H9 (cell line): ENCODE results near the gene DERA. TPM values are rescaled to one million over a fixed set of nuclear protein-coding genes. Genes with fewer than 3 reads are reported as not detected.

Source experiments
- DNase-seq: peaks from one replicate; pipeline ENCODE4 v3.0.0-alpha.2; 2017
- H2AFZ ChIP-seq: one replicate; pipeline ENCODE4 v1.6.1; 2013; ENCODE audit warnings: mild to moderate bottlenecking, low read length, control low read depth, moderate library complexity
- H2AK5ac ChIP-seq: 2 replicates; pipeline ENCODE4 v1.6.1; 2013; ENCODE audit warnings: low read length, control low read depth, mixed read lengths; ENCODE audit not compliant: insufficient read length
- H2BK120ac ChIP-seq: one replicate; pipeline ENCODE4 v1.6.1; 2013; ENCODE audit warnings: low read depth, mild to moderate bottlenecking, low read length, control low read depth, inconsistent platforms; ENCODE audit not compliant: poor library complexity, severe bottlenecking
- H2BK12ac ChIP-seq: 2 replicates; pipeline ENCODE4 v1.6.1; 2013; ENCODE audit warnings: low read length, control low read depth, mixed read lengths, low read depth; ENCODE audit not compliant: insufficient read length
- H2BK15ac ChIP-seq: 2 replicates; pipeline ENCODE4 v1.6.1; 2013; ENCODE audit warnings: low read depth, low read length, control low read depth
- H2BK20ac ChIP-seq: one replicate; pipeline ENCODE4 v1.6.1; 2013; ENCODE audit warnings: low read depth, mild to moderate bottlenecking, low read length, control low read depth, inconsistent platforms; ENCODE audit not compliant: poor library complexity, severe bottlenecking
- H2BK5ac ChIP-seq: 2 replicates; pipeline ENCODE4 v1.6.1; 2013; ENCODE audit warnings: low read length, control low read depth, mixed read lengths; ENCODE audit not compliant: insufficient read length
- H3K14ac ChIP-seq: 2 replicates; pipeline ENCODE4 v1.6.1; 2013; ENCODE audit warnings: low read length, control low read depth; ENCODE audit not compliant: insufficient read depth
- H3K18ac ChIP-seq: 2 replicates; pipeline ENCODE4 v1.6.1; 2013; ENCODE audit warnings: low read depth, mild to moderate bottlenecking, mixed read lengths, low read length, control low read depth; ENCODE audit not compliant: insufficient read length
- H3K23ac ChIP-seq: 2 replicates; pipeline ENCODE4 v1.6.1; 2013; ENCODE audit warnings: low read length, control low read depth, mixed read lengths, low read depth; ENCODE audit not compliant: insufficient read length
- H3K23me2 ChIP-seq: 2 replicates; pipeline ENCODE4 v1.6.1; 2013; ENCODE audit warnings: low read depth, mild to moderate bottlenecking, mixed read lengths, low read length, control low read depth; ENCODE audit not compliant: insufficient read length, poor library complexity, severe bottlenecking
- H3K27ac ChIP-seq: 2 replicates; pipeline ENCODE4 v1.5.1; 2013; ENCODE audit warnings: low read length, control low read depth, mixed read lengths, low read depth; ENCODE audit not compliant: insufficient read length
- H3K27me3 ChIP-seq: 2 replicates; pipeline ENCODE4 v1.6.1; 2013; ENCODE audit warnings: low read length, control low read depth, inconsistent platforms; ENCODE audit not compliant: insufficient read depth
- H3K4ac ChIP-seq: 2 replicates; pipeline ENCODE4 v1.6.1; 2013; ENCODE audit warnings: low read depth, mild to moderate bottlenecking, control low read depth, inconsistent platforms, low read length, moderate library complexity
- H3K4me1 ChIP-seq: 2 replicates; pipeline ENCODE4 v1.6.1; 2013; ENCODE audit warnings: low read length, control low read depth, inconsistent platforms; ENCODE audit not compliant: insufficient read depth
- H3K4me2 ChIP-seq: 2 replicates; pipeline ENCODE4 v1.6.1; 2013; ENCODE audit warnings: low read length, control low read depth, mixed read lengths; ENCODE audit not compliant: insufficient read length, insufficient read depth
- H3K56ac ChIP-seq: 2 replicates; pipeline ENCODE4 v1.6.1; 2013; ENCODE audit warnings: low read depth, mild to moderate bottlenecking, mixed read lengths, low read length, control low read depth; ENCODE audit not compliant: insufficient read length
- H3K79me1 ChIP-seq: 2 replicates; pipeline ENCODE4 v1.6.1; 2013; ENCODE audit warnings: low read depth, mild to moderate bottlenecking, moderate library complexity, low read length, control low read depth, inconsistent platforms; ENCODE audit not compliant: insufficient read depth, poor library complexity, severe bottlenecking
- H3K79me2 ChIP-seq: 2 replicates; pipeline ENCODE4 v1.6.1; 2013; ENCODE audit warnings: low read length, control low read depth, inconsistent platforms; ENCODE audit not compliant: insufficient read depth
- H3K9ac ChIP-seq: 2 replicates; pipeline ENCODE4 v1.6.1; 2013; ENCODE audit warnings: low read length, control low read depth, mixed read lengths; ENCODE audit not compliant: insufficient read length; ENCODE audit errors: extremely low read depth
- H3K9me3 ChIP-seq: one replicate; pipeline ENCODE4 v1.6.1; 2013; ENCODE audit warnings: low read depth, low read length, inconsistent platforms; ENCODE audit not compliant: control insufficient read depth
- H3T11ph ChIP-seq: one replicate; pipeline ENCODE4 v1.6.1; 2013; ENCODE audit warnings: mild to moderate bottlenecking, low read length, control low read depth, inconsistent platforms
- H4K20me1 ChIP-seq: one replicate; pipeline ENCODE4 v1.6.1; 2013; ENCODE audit not compliant: control insufficient read depth, insufficient read length, insufficient read depth
- H4K5ac ChIP-seq: 2 replicates; pipeline ENCODE4 v1.6.1; 2013; ENCODE audit warnings: low read depth, mild to moderate bottlenecking, mixed read lengths, low read length, control low read depth; ENCODE audit not compliant: insufficient read length
- H4K8ac ChIP-seq: replicated peaks from 2 replicates; pipeline ENCODE4 v1.6.1; 2013; ENCODE audit warnings: low read length, control low read depth, mixed read lengths, low read depth; ENCODE audit not compliant: insufficient read length
- H4K91ac ChIP-seq: 2 replicates; pipeline ENCODE4 v1.6.1; 2013; ENCODE audit warnings: low read depth, mild to moderate bottlenecking, moderate library complexity, mixed read lengths, low read length, control low read depth; ENCODE audit not compliant: insufficient read length
- H3K27ac Mint-ChIP-seq, 3 experiments: 2 replicates in 2 of 3; 3 replicates in 1 of 3; pipeline ENCODE4 v1.8.0; 2020 to 2021; ENCODE audit warnings: mixed read lengths in 3 of 3, mild to moderate bottlenecking in 1 of 3, moderate library complexity in 1 of 3
- H3K27me3 Mint-ChIP-seq: 2 replicates; pipeline ENCODE4 v1.8.0; 2021; ENCODE audit warnings: low read depth, mild to moderate bottlenecking, moderate library complexity, mixed read lengths
- H3K36me3 Mint-ChIP-seq, 3 experiments: 2 replicates in 2 of 3; 3 replicates in 1 of 3; pipeline ENCODE4 v1.8.0; 2020 to 2021; ENCODE audit warnings: low read depth in 3 of 3, mixed read lengths in 3 of 3; ENCODE audit not compliant: insufficient read depth in 1 of 3
- H3K4me1 Mint-ChIP-seq, 2 experiments: 2 replicates each; pipeline ENCODE4 v1.8.0; 2020; ENCODE audit warnings: mixed read lengths in 2 of 2
- H3K4me3 Mint-ChIP-seq, 2 experiments: 2 replicates in 1 of 2; 3 replicates in 1 of 2; pipeline ENCODE4 v1.8.0; 2020 to 2021; ENCODE audit warnings: mild to moderate bottlenecking in 2 of 2, mixed read lengths in 2 of 2, moderate library complexity in 1 of 2
- H3K9me3 Mint-ChIP-seq, 2 experiments: 2 replicates in 1 of 2; 3 replicates in 1 of 2; pipeline ENCODE4 v1.8.0; 2020; ENCODE audit warnings: mild to moderate bottlenecking in 2 of 2, mixed read lengths in 2 of 2, moderate library complexity in 1 of 2
- CTCF ChIP-seq: fragments of 200-600 bp; sonication (generic); conservative IDR thresholded peaks from 3 replicates; pipeline ENCODE4 v1.8.0; 2021; ENCODE audit warnings: antibody characterized with exemption, mild to moderate bottlenecking
- WGBS: extraction: QIAGEN DNeasy Blood & Tissue Kit; methylation state at CpG from one replicate; pipeline ENCODE4 v1.1.7; 2013; ENCODE audit warnings: missing lambda C conversion rate, low lambda C conversion rate, mixed read lengths; ENCODE audit not compliant: insufficient read length; ENCODE audit errors: extremely low coverage; 5-methylcytosine and 5-hydroxymethylcytosine counted together
- total RNA-seq: library from RNA; stranded (reverse); gene quantifications from 2 replicates; pipeline ENCODE4 v1.2.1, GENCODE V29; 2021

DERA gene
- total RNA-seq, 1 experiment from 2014 or later: 20.9 TPM

- no peaks in the 10 kb centered on the region for H3K4me1 ChIP-seq
- H3K14ac ChIP-seq: no peak overlapping the region
- H3K4ac ChIP-seq: no peak overlapping the region
- no CpG with 5 or more reads among the region's 3 CpGs for WGBS
- H4K8ac ChIP-seq: no peak overlapping the region
- no peak overlapping the region for H2BK5ac ChIP-seq
- H2BK12ac ChIP-seq: no peak overlapping the region
- no peak overlapping the region for H4K5ac ChIP-seq
- Mint-ChIP-seq H3K27ac (no peak overlapping the region), H3K9me3 (no peaks in the 10 kb centered on the region), H3K4me1 (peaks cover 26 to 37% of the 10 kb centered on the region in 2 experiments), H3K4me3 (peak overlapping the region; percentile 25 to 42; a peak in 4 of 5 replicates), H3K36me3 (peaks cover 11 to 26% (median 22%) of the 10 kb centered on the region in 3 experiments; a peak in 6 of 7 replicates), H3K27me3 (no peaks in the 10 kb centered on the region)
- no peak overlapping the region for H3T11ph ChIP-seq
- no peak for TF ChIP-seq CTCF
- no peak overlapping the region for H2BK15ac ChIP-seq
- no peak overlapping the region for H3K18ac ChIP-seq
- no peak overlapping the region for H2BK120ac ChIP-seq
- H2AFZ ChIP-seq: no peak overlapping the region
- no peak overlapping the region for H3K23ac ChIP-seq
- no peaks in the 10 kb centered on the region for H3K79me1 ChIP-seq
- no peak overlapping the region for H4K91ac ChIP-seq
- DNase-seq: no peak
- H3K4me2 ChIP-seq: no peak overlapping the region
- H3K56ac ChIP-seq: no peak overlapping the region
- no peak overlapping the region for H3K9ac ChIP-seq
- H3K23me2 ChIP-seq: peaks cover 3% of the 10 kb centered on the region
- no peak overlapping the region for H2AK5ac ChIP-seq
- no peak overlapping the region for H3K27ac ChIP-seq
- H3K79me2 ChIP-seq: peaks cover 26% of the 10 kb centered on the region
- H4K20me1 ChIP-seq: no peaks in the 10 kb centered on the region
- H3K27me3 ChIP-seq: no peaks in the 10 kb centered on the region; the same call in 1 of the 2 replicates
- no peak overlapping the region for H2BK20ac ChIP-seq
- no peaks in the 10 kb centered on the region for H3K9me3 ChIP-seq
Observed at GRCh38 chr12:15880721-15881120, 30.4 kb upstream of the DERA start.
